ENCODE results near the gene CLSTN2. TPM values are rescaled to one million over a fixed set of nuclear protein-coding genes. Genes with fewer than 3 reads are reported as not detected.

CLSTN2 gene
- total RNA-seq, 1 experiment from 2014 or later, result not detected

DNA sequence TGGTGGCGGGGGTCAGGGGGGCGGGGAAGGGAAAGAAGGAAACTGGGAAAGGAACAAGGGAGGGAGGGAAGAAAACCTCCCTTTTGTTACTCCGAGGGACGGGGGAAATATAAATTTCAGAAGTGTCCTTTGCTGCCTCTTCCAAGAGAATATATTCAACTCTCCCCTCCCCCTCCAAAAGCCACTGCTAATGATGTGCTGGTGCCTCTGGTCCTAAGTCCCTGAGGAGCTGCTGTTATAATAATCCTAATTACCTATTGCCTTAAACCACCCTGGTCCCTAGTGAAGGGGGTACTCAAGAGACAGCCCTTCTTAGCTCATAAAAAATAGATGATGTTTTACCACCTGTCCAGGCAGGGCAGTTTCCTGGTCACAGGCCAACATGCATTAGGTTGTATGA lies 624.6 kb downstream of the CLSTN2 start:
- Histone ChIP-seq H3K9me2 (ENCODE audit: insufficient read depth) (no peaks in the 10 kb centered on the region), H3K4me3 (no peak overlapping the region), H2AFZ (no peak overlapping the region), H3K4me2 (no peak overlapping the region), H3K4me1 (replicated peaks; ENCODE audit: insufficient read depth) (no peaks in the 10 kb centered on the region), H3K9me3 (ENCODE audit: insufficient read depth, low read depth) (no peaks in the 10 kb centered on the region), H3K79me2 (ENCODE audit: low read depth) (no peaks in the 10 kb centered on the region), H3K27me3 (ENCODE audit: insufficient read depth, low read depth) (no peaks in the 10 kb centered on the region), H3K36me3 (ENCODE audit: low read depth) (no peaks in the 10 kb centered on the region), H3F3A (ENCODE audit: insufficient read depth, low read depth) (no peaks in the 10 kb centered on the region), H3K27ac (no peak overlapping the region), H4K20me1 (ENCODE audit: insufficient read depth) (no peaks in the 10 kb centered on the region)
- TF ChIP-seq, protein P1, sequence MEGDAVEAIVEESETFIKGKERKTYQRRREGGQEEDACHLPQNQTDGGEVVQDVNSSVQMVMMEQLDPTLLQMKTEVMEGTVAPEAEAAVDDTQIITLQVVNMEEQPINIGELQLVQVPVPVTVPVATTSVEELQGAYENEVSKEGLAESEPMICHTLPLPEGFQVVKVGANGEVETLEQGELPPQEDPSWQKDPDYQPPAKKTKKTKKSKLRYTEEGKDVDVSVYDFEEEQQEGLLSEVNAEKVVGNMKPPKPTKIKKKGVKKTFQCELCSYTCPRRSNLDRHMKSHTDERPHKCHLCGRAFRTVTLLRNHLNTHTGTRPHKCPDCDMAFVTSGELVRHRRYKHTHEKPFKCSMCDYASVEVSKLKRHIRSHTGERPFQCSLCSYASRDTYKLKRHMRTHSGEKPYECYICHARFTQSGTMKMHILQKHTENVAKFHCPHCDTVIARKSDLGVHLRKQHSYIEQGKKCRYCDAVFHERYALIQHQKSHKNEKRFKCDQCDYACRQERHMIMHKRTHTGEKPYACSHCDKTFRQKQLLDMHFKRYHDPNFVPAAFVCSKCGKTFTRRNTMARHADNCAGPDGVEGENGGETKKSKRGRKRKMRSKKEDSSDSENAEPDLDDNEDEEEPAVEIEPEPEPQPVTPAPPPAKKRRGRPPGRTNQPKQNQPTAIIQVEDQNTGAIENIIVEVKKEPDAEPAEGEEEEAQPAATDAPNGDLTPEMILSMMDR (conservative IDR thresholded peaks at IDR 0.05), result no peak
- ChIA-PET CTCF (no interaction called here), POLR2A (ENCODE audit: unreplicated experiment) (no interaction called here)
- no TSS peak for BruUV-seq (replicated peaks)
- intact Hi-C loops (cut with micrococcal nuclease; ENCODE audit: unreplicated experiment), result loop anchor here (5.0 kb wide), 1 partner anchor 178 kb away; no protein-coding TSS in a partner anchor
- no peak for DNase-seq

DNA sequence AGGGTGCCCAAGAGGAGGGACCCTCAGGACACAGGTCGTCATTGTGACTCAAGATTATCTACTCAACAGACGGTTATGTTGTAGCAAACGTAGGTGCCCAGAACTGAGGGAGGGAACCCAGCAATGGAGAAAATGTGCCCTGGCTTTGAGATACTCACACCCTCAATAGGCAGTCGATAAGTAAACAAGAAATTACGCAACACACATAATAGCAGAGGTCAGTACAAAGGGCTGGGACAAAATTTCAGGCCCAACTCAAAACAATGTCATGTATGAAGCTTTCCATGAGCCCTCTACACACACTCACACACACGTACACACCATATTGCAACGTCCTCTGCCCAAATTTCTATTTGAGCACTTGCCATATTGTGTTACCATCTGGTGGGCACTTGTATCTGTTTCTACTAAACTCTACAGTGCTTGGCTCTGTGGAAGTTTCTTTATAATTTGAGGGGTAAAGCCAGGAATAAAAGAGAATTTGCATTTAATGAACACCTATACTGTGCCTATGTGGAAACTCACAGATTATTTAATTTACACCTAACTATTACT lies 628.3 kb downstream of the CLSTN2 start:
- POLR2A ChIA-PET (ENCODE audit: unreplicated experiment), result no interaction called here

DNA sequence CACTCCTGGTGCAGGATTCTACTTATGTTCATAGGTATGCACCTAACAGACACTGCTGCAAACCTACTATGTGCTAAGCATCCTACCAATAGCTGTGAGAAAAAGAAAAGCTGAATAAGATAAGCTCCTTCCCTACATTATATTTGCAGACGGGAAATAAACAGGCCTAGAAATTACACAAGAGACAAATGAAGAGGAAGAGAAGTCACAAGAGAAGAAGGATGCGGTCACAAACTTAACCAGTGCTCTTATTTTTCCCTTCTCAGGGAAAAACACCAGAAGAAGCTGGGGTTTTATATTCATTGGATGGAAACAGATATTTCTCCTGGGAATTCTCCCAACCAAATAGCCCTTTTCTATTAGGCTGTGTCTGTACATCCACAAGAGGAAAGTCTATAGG lies 633.1 kb downstream of the CLSTN2 start:
- CTCF ChIA-PET, result no interaction called here
- intact Hi-C loops (cut with micrococcal nuclease; ENCODE audit: unreplicated experiment), result no loop called here
- Histone ChIP-seq H3K4me1 (replicated peaks; ENCODE audit: insufficient read depth) (no peaks in the 10 kb centered on the region), H3K9me2 (ENCODE audit: insufficient read depth) (no peaks in the 10 kb centered on the region), H4K20me1 (ENCODE audit: insufficient read depth) (no peaks in the 10 kb centered on the region), H2AFZ (no peak overlapping the region), H3K9me3 (ENCODE audit: insufficient read depth, low read depth) (no peaks in the 10 kb centered on the region), H3K36me3 (ENCODE audit: low read depth) (no peaks in the 10 kb centered on the region), H3K4me3 (no peak overlapping the region), H3K27me3 (ENCODE audit: insufficient read depth, low read depth) (no peaks in the 10 kb centered on the region), H3K79me2 (ENCODE audit: low read depth) (no peaks in the 10 kb centered on the region), H3K27ac (no peak overlapping the region), H3K4me2 (no peak overlapping the region), H3F3A (ENCODE audit: insufficient read depth, low read depth) (no peaks in the 10 kb centered on the region)
- TF ChIP-seq EZH2 (IDR thresholded peaks at IDR 0.05; ENCODE audit: low read depth), result no peak
- TF ChIP-seq, protein P1 (conservative IDR thresholded peaks at IDR 0.05), result no peak
- POLR2A ChIA-PET (ENCODE audit: unreplicated experiment), result no interaction called here
- no peak for DNase-seq
- BruUV-seq (replicated peaks), result no TSS peak

More for the DNA sequence above, 628.3 kb downstream of the CLSTN2 start:
- H3K9me2 ChIP-seq (ENCODE audit: insufficient read depth), result no peaks in the 10 kb centered on the region
- no peaks in the 10 kb centered on the region for H3K79me2 ChIP-seq (ENCODE audit: low read depth)
- BruUV-seq (replicated peaks), result no TSS peak
- CTCF ChIA-PET, result interaction anchor here (0.9 kb wide), 1 partner anchor 11 kb away, joined by 3 read pairs; no protein-coding TSS in a partner anchor
- no peak overlapping the region for H3K27ac ChIP-seq
- no peaks in the 10 kb centered on the region for H3K9me3 ChIP-seq (ENCODE audit: insufficient read depth, low read depth)
- intact Hi-C loops (cut with micrococcal nuclease; ENCODE audit: unreplicated experiment), result no loop called here
- H3K4me2 ChIP-seq, result no peak overlapping the region
- no peaks in the 10 kb centered on the region for H3K27me3 ChIP-seq (ENCODE audit: insufficient read depth, low read depth)
- DNase-seq, result no peak
- no peaks in the 10 kb centered on the region for H3F3A ChIP-seq (ENCODE audit: insufficient read depth, low read depth)
- no peak overlapping the region for H2AFZ ChIP-seq
- no peak for TF ChIP-seq EZH2 (IDR thresholded peaks at IDR 0.05; ENCODE audit: low read depth)
- TF ChIP-seq, protein P1 (conservative IDR thresholded peaks at IDR 0.05), result no peak
- no peaks in the 10 kb centered on the region for H3K36me3 ChIP-seq (ENCODE audit: low read depth)
- no peaks in the 10 kb centered on the region for H4K20me1 ChIP-seq (ENCODE audit: insufficient read depth)
- H3K4me3 ChIP-seq, result no peak overlapping the region
- no peaks in the 10 kb centered on the region for H3K4me1 ChIP-seq (replicated peaks; ENCODE audit: insufficient read depth)

Measured in PC-9 (cell line).